Astrocyte (in vitro differentiated cells and primary cell): ENCODE measurements around the gene PDE8A. TPM values are rescaled to one million over a fixed set of nuclear protein-coding genes. Genes with fewer than 3 reads are reported as not detected.

ENCODE experiments used
- DNase-seq: peaks from one replicate; pipeline ENCODE4 v3.0.0-alpha.2; 2010; ENCODE audit warnings: low read depth
- FAIRE-seq: peaks from 2 replicates; lab custom pipeline; 2011; peaks lifted over from hg19 to GRCh38; lab: Jason Lieb, UNC
- H2AFZ ChIP-seq: 2 replicates; pipeline ENCODE4 v1.6.0; 2012; ENCODE audit warnings: low read depth, low read length, inconsistent platforms
- H3K27ac ChIP-seq: 2 replicates; pipeline ENCODE4 v1.5.1; 2011; ENCODE audit warnings: low read depth, low read length, inconsistent platforms
- H3K27me3 ChIP-seq: 2 replicates; pipeline ENCODE4 v1.6.0; 2011; ENCODE audit warnings: low read length, inconsistent platforms; ENCODE audit not compliant: insufficient read depth
- H3K36me3 ChIP-seq: 2 replicates; pipeline ENCODE4 v1.5.1; 2011; ENCODE audit warnings: low read length, inconsistent platforms; ENCODE audit not compliant: insufficient read depth
- H3K4me1 ChIP-seq: 2 replicates; pipeline ENCODE4 v1.5.1; 2011; ENCODE audit warnings: low read length, inconsistent platforms; ENCODE audit not compliant: insufficient read depth
- H3K4me2 ChIP-seq: 2 replicates; pipeline ENCODE4 v1.6.0; 2012; ENCODE audit warnings: low read length, inconsistent platforms
- H3K4me3 ChIP-seq: 2 replicates; pipeline ENCODE4 v1.5.1; 2011; ENCODE audit warnings: low read depth, mild to moderate bottlenecking, low read length, inconsistent platforms; ENCODE audit not compliant: insufficient read depth
- H3K79me2 ChIP-seq: 2 replicates; pipeline ENCODE4 v1.6.0; 2012; ENCODE audit warnings: mild to moderate bottlenecking, low read length, inconsistent platforms; ENCODE audit not compliant: insufficient read depth
- H3K9ac ChIP-seq: 2 replicates; pipeline ENCODE4 v1.6.0; 2012; ENCODE audit warnings: mild to moderate bottlenecking, low read length, inconsistent platforms
- H3K9me3 ChIP-seq: 2 replicates; pipeline ENCODE4 v1.5.1; 2012; ENCODE audit warnings: low read depth, mild to moderate bottlenecking, low read length, inconsistent platforms; ENCODE audit not compliant: insufficient read depth
- H4K20me1 ChIP-seq: 2 replicates; pipeline ENCODE4 v1.6.0; 2012; ENCODE audit warnings: low read length, inconsistent platforms; ENCODE audit not compliant: insufficient read depth
- H3K27ac Mint-ChIP-seq: one replicate; pipeline ENCODE4 v1.8.0; 2021; ENCODE audit warnings: mild to moderate bottlenecking, mixed read lengths; ENCODE audit not compliant: unreplicated experiment
- H3K27me3 Mint-ChIP-seq: one replicate; pipeline ENCODE4 v1.8.0; 2021; ENCODE audit warnings: low read depth, mixed read lengths; ENCODE audit not compliant: unreplicated experiment
- H3K36me3 Mint-ChIP-seq: one replicate; pipeline ENCODE4 v1.8.0; 2021; ENCODE audit warnings: low read depth, mixed read lengths; ENCODE audit not compliant: unreplicated experiment
- H3K4me1 Mint-ChIP-seq: one replicate; pipeline ENCODE4 v1.8.0; 2021; ENCODE audit warnings: low read depth, mixed read lengths; ENCODE audit not compliant: unreplicated experiment
- H3K4me3 Mint-ChIP-seq: one replicate; pipeline ENCODE4 v1.8.0; 2021; ENCODE audit warnings: mild to moderate bottlenecking, moderate library complexity, mixed read lengths; ENCODE audit not compliant: unreplicated experiment
- H3K9me3 Mint-ChIP-seq: one replicate; pipeline ENCODE4 v1.8.0; 2021; ENCODE audit warnings: mild to moderate bottlenecking, mixed read lengths; ENCODE audit not compliant: unreplicated experiment
- CTCF ChIP-seq: IDR thresholded peaks from 2 replicates; pipeline ENCODE4 v1.5.1; 2011; ENCODE audit warnings: low read depth, mild to moderate bottlenecking, inconsistent platforms, low read length, moderate library complexity; ENCODE audit not compliant: insufficient read depth
- EZH2 ChIP-seq: IDR thresholded peaks from 2 replicates; pipeline ENCODE4 v1.6.1; 2012; ENCODE audit warnings: mild to moderate bottlenecking, low read length, inconsistent platforms; ENCODE audit not compliant: insufficient read depth
- total RNA-seq: library from RNA; stranded (reverse); gene quantifications from 2 replicates; pipeline ENCODE4 v1.2.1, GENCODE V29; 2021

The PDE8A gene
- total RNA-seq, 1 donor from 2014 or later, result 18.0 TPM

- Histone ChIP-seq H2AFZ (no peak overlapping the region), H3K79me2 (no peaks in the 10 kb centered on the region), H4K20me1 (no peaks in the 10 kb centered on the region), H3K4me1 (no peaks in the 10 kb centered on the region), H3K27ac (no peak overlapping the region), H3K9me3 (no peaks in the 10 kb centered on the region), H3K4me3 (no peak overlapping the region), H3K9ac (no peak overlapping the region), H3K36me3 (peaks cover 12% of the 10 kb centered on the region), H3K27me3 (no peaks in the 10 kb centered on the region), H3K4me2 (no peak overlapping the region)
- FAIRE-seq (no peak), DNase-seq (no peak)
- no peak overlapping the region for H3K4me3 Mint-ChIP-seq
- no peaks in the 10 kb centered on the region for H3K27me3 Mint-ChIP-seq
- H3K27ac Mint-ChIP-seq, result no peak overlapping the region
- H3K36me3 Mint-ChIP-seq, result peaks cover 6% of the 10 kb centered on the region
- H3K9me3 Mint-ChIP-seq, result peaks cover 4% of the 10 kb centered on the region
- TF ChIP-seq EZH2 (no peak), CTCF (no peak)
- no peaks in the 10 kb centered on the region for H3K4me1 Mint-ChIP-seq
These were observed 122.9 kb downstream of the PDE8A start for GRCh38 chr15:85104584-85104983.

- Histone ChIP-seq H3K9me3 (no peaks in the 10 kb centered on the region), H3K36me3 (peaks cover 4% of the 10 kb centered on the region), H3K27me3 (no peaks in the 10 kb centered on the region), H4K20me1 (no peaks in the 10 kb centered on the region), H3K79me2 (no peaks in the 10 kb centered on the region), H3K9ac (no peak overlapping the region), H2AFZ (no peak overlapping the region), H3K4me2 (no peak overlapping the region), H3K27ac (no peak overlapping the region), H3K4me1 (no peaks in the 10 kb centered on the region), H3K4me3 (no peak overlapping the region)
- DNase-seq (no peak), FAIRE-seq (no peak)
- Mint-ChIP-seq H3K27me3 (no peaks in the 10 kb centered on the region), H3K9me3 (peaks cover 4% of the 10 kb centered on the region), H3K27ac (no peak overlapping the region), H3K36me3 (peaks cover 7% of the 10 kb centered on the region), H3K4me3 (no peak overlapping the region), H3K4me1 (no peaks in the 10 kb centered on the region)
- TF ChIP-seq CTCF (no peak), EZH2 (no peak)
These were observed 126.5 kb downstream of the PDE8A start for GRCh38 chr15:85108136-85108535.

GRCh38 chr15:85109333-85109732, 127.7 kb downstream of the PDE8A start:
- H3K9ac ChIP-seq, result no peak overlapping the region
- Mint-ChIP-seq H3K4me3 (no peak overlapping the region), H3K36me3 (peaks cover 7% of the 10 kb centered on the region), H3K4me1 (no peaks in the 10 kb centered on the region), H3K9me3 (peaks cover 3% of the 10 kb centered on the region), H3K27me3 (no peaks in the 10 kb centered on the region), H3K27ac (no peak overlapping the region)
- H3K4me1 ChIP-seq, result no peaks in the 10 kb centered on the region
- no peaks in the 10 kb centered on the region for H3K79me2 ChIP-seq
- FAIRE-seq (no peak), DNase-seq (no peak)
- no peak overlapping the region for H2AFZ ChIP-seq
- H3K36me3 ChIP-seq, result no peaks in the 10 kb centered on the region
- H3K27me3 ChIP-seq, result no peaks in the 10 kb centered on the region
- no peaks in the 10 kb centered on the region for H4K20me1 ChIP-seq
- no peak overlapping the region for H3K4me3 ChIP-seq
- TF ChIP-seq CTCF (no peak), EZH2 (no peak)
- no peaks in the 10 kb centered on the region for H3K9me3 ChIP-seq
- no peak overlapping the region for H3K27ac ChIP-seq
- H3K4me2 ChIP-seq, result no peak overlapping the region
